Measurements from ENCODE around the gene NUP188.
"Not testable (repeated sequence)": the region's sequence is repeated elsewhere in the genome, so short reads cannot be mapped to it uniquely, and the experiment has no call there.

NUP188 gene

GRCh38 chr9:128944966-128945365, 2.5 kb upstream of the NUP188 start:
- DNase-seq: not testable (repeated sequence)

- DNase-seq: no peak
Observed at GRCh38 chr9:128945798-128946501, 1.5 kb upstream of the NUP188 start.

DNA sequence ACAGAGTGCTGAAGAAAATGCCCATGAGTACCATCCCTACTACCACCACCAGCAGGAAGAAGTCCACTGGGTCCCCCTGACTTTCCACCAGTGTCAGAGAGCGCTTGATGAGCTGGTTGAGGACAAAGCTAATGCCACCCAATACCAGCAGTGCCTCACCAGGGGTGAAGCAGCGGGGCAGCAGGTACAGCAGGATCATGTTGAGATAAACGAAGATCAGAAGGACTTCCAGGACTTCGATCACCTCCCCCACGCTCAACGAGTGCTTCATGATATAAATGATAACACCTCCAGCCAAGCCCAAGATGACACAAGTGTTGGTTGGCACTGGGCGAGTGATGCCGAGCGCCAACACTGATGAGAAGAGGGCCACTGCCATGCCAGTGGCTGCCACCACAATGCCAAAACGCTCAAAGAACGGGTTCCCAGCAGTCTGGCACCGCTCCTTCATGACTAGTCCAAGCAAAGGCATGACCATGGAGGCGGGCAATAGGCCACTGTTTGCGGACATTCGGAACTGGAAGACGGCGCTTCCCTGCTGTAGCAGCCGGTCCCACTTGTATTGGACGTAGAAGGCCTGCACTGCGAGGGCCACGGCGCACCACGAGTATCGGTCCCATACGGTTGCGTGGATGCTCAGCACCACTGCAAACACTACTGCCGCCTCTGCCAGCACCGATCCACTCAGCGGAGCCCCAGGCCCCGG, 775 bp upstream of the NUP188 start:
- no peak for DNase-seq

- no peak for DNase-seq
Observed at GRCh38 chr9:128947277-128947526, 297 bp upstream of the NUP188 start.

- DNase-seq: not testable (repeated sequence)
Observed at GRCh38 chr9:128961403-128961802, 13.9 kb downstream of the NUP188 start.

GRCh38 chr9:128969491-128969890, 22.0 kb downstream of the NUP188 start:
- DNase-seq: no peak

DNA sequence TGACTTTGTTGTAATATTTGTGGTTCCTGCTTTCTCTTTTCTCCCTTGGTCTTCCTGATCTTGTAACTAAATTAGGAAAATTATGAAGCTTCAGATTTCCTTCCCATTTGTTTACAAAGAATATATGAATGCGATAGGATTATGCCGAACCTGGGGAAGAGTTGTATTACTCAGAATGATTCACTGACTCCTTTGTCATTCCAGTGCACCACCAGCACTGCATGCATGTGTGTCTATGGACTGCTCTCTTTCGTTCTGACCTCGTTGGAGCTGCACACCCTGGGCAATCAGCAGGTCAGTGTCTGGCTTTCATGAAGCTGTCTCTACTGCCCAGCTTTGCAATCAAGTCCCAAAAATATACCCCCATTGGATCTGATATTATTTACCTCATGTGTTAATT, 25.5 kb downstream of the NUP188 start:
- DNase-seq: no peak

GRCh38 chr9:128979111-128979510, 31.6 kb downstream of the NUP188 start:
- DNase-seq: no peak

DNA sequence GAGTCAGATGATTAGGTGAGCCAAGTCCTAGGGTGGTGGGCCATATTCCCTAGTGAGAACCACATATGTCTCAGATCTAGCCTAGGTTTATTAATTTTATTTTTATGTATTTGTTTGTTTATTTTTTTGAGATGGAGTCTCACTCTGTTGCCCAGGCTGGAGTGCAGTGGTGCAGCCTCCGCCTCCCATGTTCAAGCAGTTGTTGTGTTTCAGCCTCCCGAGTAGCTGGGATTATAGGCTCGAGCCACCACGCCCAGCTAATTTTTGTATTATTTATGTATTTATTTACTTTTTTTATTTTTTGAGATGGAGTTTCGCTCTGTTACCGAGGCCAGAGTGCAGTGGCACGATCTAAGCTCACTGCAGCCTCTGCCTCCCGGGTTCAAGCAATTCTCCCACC, 36.0 kb downstream of the NUP188 start:
- no peak for DNase-seq

- DNase-seq: no peak
Observed at GRCh38 chr9:128986671-128987070, 39.2 kb downstream of the NUP188 start.

GRCh38 chr9:128987805-128988204, 40.3 kb downstream of the NUP188 start:
- no peak for DNase-seq

DNA sequence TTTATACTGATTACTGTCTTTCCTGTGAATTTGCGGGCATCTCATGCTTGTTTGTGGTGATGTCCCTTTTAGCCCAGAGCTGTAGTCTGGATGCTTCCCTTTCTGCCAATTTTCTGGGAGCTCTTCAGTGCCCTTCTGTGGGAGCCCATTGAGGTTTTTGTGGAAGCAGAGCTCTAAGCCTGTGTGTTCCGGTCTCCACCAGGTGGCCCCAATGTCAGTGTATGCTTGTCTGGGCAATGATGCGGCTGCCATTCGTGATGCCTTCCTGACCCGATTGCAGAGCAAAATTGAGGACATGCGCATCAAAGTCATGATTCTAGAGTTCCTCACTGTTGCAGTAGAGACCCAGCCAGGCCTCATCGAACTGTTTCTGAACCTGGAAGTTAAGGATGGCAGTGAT, 45.5 kb downstream of the NUP188 start:
- DNase-seq: no peak

- no peak for DNase-seq
Observed at GRCh38 chr9:128995791-128996190, 48.3 kb downstream of the NUP188 start.

DNA sequence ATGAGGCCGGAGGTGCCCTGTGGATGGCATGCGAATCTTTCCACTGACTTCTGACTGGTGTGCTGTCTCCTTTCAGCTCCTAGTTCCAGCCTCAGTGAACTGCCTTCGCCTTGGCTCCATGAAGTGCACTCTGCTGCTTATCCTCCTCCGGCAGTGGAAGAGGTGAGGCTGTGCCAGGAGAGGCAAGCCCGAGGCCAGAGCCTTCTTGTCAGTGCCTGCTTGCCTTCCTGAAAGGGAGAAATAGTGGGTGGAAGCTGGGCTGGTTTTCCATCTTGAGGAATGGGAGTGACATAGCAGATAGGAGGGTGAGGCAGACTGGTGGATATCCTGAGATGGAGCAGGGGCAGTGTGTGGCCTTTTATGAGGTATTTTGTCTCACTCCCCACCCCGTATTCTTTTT, 51.0 kb downstream of the NUP188 start:
- no peak for DNase-seq

DNA sequence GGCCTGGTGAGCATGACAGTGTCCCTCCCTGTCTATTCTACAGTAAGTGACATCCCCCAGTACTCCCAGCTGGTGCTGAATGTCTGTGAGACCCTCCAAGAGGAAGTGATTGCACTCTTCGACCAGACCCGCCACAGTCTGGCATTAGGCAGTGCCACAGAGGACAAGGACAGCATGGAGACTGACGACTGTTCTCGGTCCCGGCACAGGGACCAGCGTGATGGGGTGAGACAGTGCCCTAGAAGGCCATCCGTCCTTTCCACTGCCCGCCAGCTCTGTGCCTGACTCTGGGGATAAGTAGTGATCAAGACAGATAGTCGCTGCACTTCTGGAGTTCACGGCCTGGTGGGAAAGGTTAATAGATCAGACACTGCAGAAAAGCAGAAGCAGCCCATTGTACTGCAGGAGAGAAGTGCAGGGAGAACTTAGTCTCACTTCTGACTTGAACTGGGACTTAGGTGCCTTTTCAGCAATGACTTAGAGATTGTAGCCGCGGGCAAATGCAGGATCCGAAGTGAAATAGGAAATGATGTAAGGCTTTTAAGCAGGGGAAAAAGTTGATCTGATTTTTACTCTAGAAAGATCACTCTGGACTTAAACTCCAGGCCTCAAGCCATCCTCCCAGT, 52.2 kb downstream of the NUP188 start:
- DNase-seq: no peak

DNA sequence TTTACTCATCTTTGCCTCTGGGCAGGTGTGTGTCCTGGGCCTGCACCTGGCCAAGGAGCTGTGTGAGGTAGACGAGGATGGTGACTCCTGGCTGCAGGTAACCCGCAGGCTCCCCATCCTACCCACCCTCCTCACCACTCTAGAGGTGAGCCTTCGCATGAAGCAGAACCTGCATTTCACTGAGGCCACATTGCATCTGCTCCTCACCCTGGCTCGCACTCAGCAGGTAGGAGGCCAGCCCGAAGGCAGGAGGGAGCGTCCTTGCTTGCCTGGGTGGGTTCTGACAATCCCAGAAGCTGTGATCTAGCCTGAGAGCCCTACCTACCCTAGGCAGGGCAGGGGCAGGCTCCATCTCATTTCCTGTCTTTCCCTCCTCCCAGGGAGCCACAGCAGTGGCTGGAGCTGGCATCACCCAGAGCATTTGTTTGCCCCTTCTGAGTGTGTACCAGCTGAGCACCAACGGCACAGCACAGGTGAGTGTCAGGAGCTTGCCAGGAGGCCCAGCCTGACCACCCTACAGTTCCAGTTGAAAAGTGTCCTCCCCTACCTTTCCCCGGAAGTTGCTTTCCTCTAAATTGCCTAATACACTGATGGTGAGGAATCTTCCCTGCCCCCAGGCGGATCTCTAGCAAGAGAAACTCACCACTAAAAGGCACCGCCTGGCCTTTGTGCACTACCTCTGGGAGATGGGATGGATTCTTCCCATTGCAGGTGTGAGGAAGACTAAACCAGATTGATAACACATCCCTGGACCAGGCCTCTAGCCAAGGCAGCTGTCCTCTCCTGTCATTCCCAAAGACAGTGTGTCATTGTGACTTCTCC, 54.2 kb downstream of the NUP188 start:
- no peak for DNase-seq

DNA sequence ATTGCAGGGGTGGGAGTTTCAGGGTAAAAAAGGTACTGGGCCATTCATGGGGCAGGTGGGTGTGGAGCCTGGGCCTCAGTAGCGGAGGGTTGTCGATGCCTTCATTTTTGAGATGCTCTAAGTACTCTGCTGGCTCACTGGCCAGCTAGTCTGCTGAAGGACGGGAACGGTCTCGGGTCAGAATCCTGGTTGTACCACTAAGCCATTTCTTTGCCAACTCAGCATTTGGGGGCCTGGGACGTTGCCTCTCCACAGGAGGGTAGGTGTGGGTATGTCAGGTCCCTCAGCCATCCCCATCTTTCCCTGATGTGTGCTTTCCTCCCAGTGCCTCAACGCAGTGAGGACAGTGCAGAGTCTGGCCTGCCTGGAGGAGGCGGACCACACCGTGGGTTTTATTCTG, 55.5 kb downstream of the NUP188 start:
- DNase-seq: no peak

DNA sequence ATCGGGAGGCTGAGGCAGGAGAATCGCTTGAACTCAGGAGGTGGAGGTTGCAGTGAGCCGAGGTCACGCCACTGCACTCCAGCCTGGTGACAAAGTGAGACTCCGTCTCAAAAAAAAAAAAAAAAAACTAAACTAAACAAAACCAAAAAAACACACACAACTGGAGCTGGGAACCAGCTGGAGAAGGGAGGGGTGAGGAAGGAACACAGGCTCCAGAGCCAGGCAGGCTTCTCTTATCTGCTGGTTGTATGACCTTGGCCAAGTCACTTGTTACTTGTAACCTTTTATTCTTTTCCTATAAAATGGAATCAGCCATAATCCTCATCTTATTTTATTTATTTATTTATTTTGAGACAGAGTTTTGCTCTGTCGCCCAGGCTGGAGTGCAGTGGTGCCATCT, 56.7 kb downstream of the NUP188 start:
- not testable (repeated sequence) for DNase-seq

DNA sequence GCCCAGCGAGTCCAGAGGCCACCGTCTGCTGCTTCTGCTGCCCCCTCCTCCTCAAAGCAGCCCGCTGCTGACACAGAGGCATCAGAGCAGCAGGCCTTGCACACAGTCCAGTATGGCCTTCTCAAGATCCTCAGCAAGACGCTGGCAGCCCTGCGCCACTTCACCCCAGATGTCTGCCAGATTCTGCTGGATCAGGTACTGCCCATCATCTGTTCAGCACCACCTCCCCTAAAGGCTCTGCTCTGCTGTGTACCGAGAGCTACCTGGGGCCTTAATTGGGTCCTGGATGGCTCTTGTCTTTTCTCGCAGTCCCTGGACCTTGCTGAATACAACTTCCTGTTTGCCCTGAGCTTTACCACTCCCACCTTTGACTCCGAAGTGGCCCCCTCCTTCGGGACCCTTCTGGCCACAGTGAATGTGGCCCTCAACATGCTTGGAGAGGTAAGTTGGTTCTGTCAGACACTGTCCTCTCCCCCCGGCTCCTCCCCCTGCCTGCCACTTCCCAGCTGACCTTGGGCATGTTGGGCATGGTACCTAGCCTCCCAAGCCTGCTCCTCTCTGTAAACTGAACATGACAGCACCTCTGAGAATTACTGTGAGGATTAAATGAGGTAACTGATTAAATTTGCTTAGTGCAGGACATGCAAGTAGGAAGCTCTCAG, 58.0 kb downstream of the NUP188 start:
- DNase-seq: no peak

DNA sequence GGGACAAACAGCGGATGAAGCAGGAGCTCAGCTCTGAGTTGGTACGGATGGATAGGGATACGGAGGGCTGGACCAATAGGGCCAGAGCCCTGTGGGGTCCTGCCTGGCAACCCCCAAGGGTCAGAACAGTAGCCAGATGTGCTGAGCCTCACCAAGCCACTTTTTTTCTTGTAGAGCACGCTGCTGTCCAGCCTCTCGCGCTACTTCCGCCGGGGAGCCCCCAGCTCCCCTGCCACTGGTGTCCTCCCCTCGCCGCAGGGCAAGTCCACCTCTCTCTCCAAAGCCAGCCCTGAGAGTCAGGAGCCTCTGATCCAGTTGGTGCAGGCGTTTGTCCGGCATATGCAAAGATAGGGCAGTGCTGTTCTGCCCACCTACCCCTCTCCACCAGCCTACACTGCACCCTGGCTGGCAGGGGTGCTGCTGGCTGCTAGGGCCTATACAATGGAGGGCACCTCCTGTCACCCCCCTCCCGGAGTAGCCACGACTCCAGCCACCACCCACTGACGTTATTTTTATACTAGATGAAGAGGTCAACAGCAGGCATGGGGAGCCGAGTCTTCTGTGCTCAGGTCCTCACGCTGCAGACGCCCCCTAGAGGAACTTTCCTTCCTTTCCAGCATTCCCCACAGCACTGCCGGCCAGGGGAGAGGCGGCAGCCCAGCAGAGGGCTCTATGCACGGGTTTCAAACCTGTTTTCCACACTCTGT, 59.0 kb downstream of the NUP188 start:
- DNase-seq: no peak

GRCh38 chr9:129007035-129007765, 59.7 kb downstream of the NUP188 start:
- no peak for DNase-seq

Measured in SIG-M5 (cell line).